Adrenal gland (tissue), 5 donors: Measurements from ENCODE around the gene NTF3.

Source experiments
- POLR2A ChIP-seq, 2 donors: fragments of 450-650 bp; IDR thresholded peaks; one replicate each; pipeline ENCODE4 v1.6.1; 2017; ENCODE audit warnings: antibody characterized with exemption in 2 of 2, mild to moderate bottlenecking in 2 of 2, moderate library complexity in 1 of 2
- TF ChIP-seq, protein P1 (sequence below), 6 experiments: fragments of 450-650 bp in 4 of 6; fragments of 200-600 bp in 2 of 6; sonication (generic) in 1 of 6; IDR thresholded peaks; 1 replicate in 5 of 6; 2 replicates in 1 of 6; pipeline versions ENCODE4 v1.5.1 to v1.8.0; 2016 to 2021; ENCODE audit warnings: antibody characterized with exemption in 6 of 6, mild to moderate bottlenecking in 2 of 6, moderate library complexity in 1 of 6
- donor health status: DM: no; HTN: no; CAD: no.

DNA sequence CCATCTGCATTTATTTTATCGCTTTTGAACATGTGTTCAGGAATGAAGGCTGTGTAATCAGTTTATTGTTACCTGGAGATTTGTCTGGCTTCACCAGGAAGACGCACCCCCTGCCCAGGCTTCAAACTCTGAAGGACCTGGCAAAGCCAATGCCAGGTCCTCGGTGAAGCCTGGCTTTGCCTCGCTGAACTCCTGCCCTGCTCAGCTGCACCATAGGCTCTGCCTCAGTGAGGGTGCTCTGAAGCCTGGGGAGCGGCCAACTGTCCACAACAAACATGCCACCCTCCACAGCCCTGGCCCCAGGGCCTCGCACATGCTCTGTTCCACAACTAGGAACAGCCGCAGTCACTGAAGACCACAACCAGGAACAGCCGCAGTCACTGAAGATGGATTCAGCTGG is 66.9 kb downstream of the NTF3 start:
- TF ChIP-seq, protein P1, sequence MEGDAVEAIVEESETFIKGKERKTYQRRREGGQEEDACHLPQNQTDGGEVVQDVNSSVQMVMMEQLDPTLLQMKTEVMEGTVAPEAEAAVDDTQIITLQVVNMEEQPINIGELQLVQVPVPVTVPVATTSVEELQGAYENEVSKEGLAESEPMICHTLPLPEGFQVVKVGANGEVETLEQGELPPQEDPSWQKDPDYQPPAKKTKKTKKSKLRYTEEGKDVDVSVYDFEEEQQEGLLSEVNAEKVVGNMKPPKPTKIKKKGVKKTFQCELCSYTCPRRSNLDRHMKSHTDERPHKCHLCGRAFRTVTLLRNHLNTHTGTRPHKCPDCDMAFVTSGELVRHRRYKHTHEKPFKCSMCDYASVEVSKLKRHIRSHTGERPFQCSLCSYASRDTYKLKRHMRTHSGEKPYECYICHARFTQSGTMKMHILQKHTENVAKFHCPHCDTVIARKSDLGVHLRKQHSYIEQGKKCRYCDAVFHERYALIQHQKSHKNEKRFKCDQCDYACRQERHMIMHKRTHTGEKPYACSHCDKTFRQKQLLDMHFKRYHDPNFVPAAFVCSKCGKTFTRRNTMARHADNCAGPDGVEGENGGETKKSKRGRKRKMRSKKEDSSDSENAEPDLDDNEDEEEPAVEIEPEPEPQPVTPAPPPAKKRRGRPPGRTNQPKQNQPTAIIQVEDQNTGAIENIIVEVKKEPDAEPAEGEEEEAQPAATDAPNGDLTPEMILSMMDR (IDR thresholded peaks at IDR 0.05): no peak
- no peak for TF ChIP-seq POLR2A (IDR thresholded peaks at IDR 0.05)
